Measurements from ENCODE around the gene XPO6. TPM values are rescaled to one million over a fixed set of nuclear protein-coding genes. Genes with fewer than 3 reads are reported as not detected.

Gene XPO6
- total and polyA plus RNA-seq, 2 of the 13 experiments (the other 11 are each of a cell fraction or from before 2014, with no cell fraction given) = 109 to 129 TPM

GRCh38 chr16:28210979-28211588, 681 bp downstream of the XPO6 start (continued):
- TF ChIP-seq NFAT5 (CRISPR knock-in tag; IDR thresholded peaks at IDR 0.05) = no peak
- TF ChIP-seq NCOR1 (IDR thresholded peaks at IDR 0.05; ENCODE audit: borderline replicate concordance, low read length) = no peak
- peak; percentile 96 for TF ChIP-seq SAP130 (CRISPR knock-in tag; IDR thresholded peaks at IDR 0.05; ENCODE audit: low read depth)
- TF ChIP-seq RARG (CRISPR knock-in tag; IDR thresholded peaks at IDR 0.05; ENCODE audit: low read depth) = no peak
- no peak for TF ChIP-seq ZNF557 (CRISPR knock-in tag; IDR thresholded peaks at IDR 0.05)
- 0 out of 2 replicates have a peak, but pooled peaks have one; percentile 52 for TF ChIP-seq FOXC1 (CRISPR knock-in tag; IDR thresholded peaks at IDR 0.05; ENCODE audit: borderline replicate concordance)
- peak; percentile 52; the same call in 1 of the 2 replicates for TF ChIP-seq ZNF609 (CRISPR knock-in tag; IDR thresholded peaks at IDR 0.05; ENCODE audit: borderline replicate concordance)
- no peak for TF ChIP-seq ZNF781 (CRISPR knock-in tag; IDR thresholded peaks at IDR 0.05; ENCODE audit: borderline replicate concordance, not compliant biosample characterization)
- TF ChIP-seq NR2F6 (IDR thresholded peaks at IDR 0.05) = no peak
- peak; percentile 51; the same call in 1 of the 2 replicates for TF ChIP-seq NR2F6 (CRISPR knock-in tag; IDR thresholded peaks at IDR 0.05)
- no peak for TF ChIP-seq FOXA1 (IDR thresholded peaks at IDR 0.05)
- TF ChIP-seq FOXA1 (CRISPR knock-in tag; IDR thresholded peaks at IDR 0.05) = peak; percentile 37; the same call in 1 of the 2 replicates
- TF ChIP-seq MXD1 (CRISPR knock-in tag; IDR thresholded peaks at IDR 0.05) = peak; percentile 89
- no peak for TF ChIP-seq ZSCAN12 (CRISPR knock-in tag; IDR thresholded peaks at IDR 0.05)
- TF ChIP-seq ZNF484 (CRISPR knock-in tag; IDR thresholded peaks at IDR 0.05; ENCODE audit: borderline replicate concordance, low read depth) = no peak
- TF ChIP-seq ZNF740 (CRISPR knock-in tag; IDR thresholded peaks at IDR 0.05) = no peak
- TF ChIP-seq KDM2A (CRISPR knock-in tag; IDR thresholded peaks at IDR 0.05; ENCODE audit: borderline replicate concordance, low read depth) = peak; percentile 78
